ENCODE results near the gene LIN28A.

The LIN28A gene

DNA sequence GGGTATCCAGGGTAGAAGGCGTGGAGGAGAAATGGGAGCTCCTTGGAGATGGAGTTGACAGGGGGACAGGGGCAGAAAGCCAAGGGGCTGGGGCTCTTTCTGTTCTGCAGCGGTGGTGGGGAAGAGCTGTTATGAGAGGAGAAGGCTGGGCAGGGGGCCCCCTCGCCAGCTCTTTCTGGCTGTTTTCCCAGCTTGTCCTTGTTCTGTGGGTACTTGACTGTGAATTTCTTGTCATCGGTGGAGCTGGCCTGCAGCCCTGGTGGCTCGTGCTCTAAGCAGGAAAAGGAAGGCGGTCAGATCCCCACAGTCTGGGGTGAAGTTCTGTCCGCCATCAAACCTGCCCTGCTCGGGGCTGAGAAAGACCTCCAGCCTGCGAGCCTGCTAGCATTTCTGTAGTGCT, 45.7 kb upstream of the LIN28A start:
- TF ChIP-seq RARB (CRISPR knock-in tag; IDR thresholded peaks at IDR 0.05), result no peak
- TF ChIP-seq ZFP3 (CRISPR knock-in tag; IDR thresholded peaks at IDR 0.05), result no peak
- TF ChIP-seq ZNF70 (CRISPR knock-in tag; IDR thresholded peaks at IDR 0.05), result no peak
- no peak for TF ChIP-seq TOX (CRISPR knock-in tag; IDR thresholded peaks at IDR 0.05; ENCODE audit: borderline replicate concordance)
- TF ChIP-seq BACH2 (CRISPR knock-in tag; IDR thresholded peaks at IDR 0.05; ENCODE audit: borderline replicate concordance), result no peak
- TF ChIP-seq CSDC2 (CRISPR knock-in tag; IDR thresholded peaks at IDR 0.05), result no peak
- TF ChIP-seq, protein P1, sequence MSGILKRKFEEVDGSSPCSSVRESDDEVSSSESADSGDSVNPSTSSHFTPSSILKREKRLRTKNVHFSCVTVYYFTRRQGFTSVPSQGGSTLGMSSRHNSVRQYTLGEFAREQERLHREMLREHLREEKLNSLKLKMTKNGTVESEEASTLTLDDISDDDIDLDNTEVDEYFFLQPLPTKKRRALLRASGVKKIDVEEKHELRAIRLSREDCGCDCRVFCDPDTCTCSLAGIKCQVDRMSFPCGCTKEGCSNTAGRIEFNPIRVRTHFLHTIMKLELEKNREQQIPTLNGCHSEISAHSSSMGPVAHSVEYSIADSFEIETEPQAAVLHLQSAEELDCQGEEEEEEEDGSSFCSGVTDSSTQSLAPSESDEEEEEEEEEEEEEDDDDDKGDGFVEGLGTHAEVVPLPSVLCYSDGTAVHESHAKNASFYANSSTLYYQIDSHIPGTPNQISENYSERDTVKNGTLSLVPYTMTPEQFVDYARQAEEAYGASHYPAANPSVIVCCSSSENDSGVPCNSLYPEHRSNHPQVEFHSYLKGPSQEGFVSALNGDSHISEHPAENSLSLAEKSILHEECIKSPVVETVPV (CRISPR knock-in tag; IDR thresholded peaks at IDR 0.05), result no peak
- no peak for TF ChIP-seq SNAI2 (CRISPR knock-in tag; IDR thresholded peaks at IDR 0.05)
- no peak for TF ChIP-seq ZNF8 (CRISPR knock-in tag; IDR thresholded peaks at IDR 0.05)
- TF ChIP-seq GLIS3 (CRISPR knock-in tag; IDR thresholded peaks at IDR 0.05), result no peak
- TF ChIP-seq ESRRG (CRISPR knock-in tag; IDR thresholded peaks at IDR 0.05), result no peak
- TF ChIP-seq, protein P2, sequence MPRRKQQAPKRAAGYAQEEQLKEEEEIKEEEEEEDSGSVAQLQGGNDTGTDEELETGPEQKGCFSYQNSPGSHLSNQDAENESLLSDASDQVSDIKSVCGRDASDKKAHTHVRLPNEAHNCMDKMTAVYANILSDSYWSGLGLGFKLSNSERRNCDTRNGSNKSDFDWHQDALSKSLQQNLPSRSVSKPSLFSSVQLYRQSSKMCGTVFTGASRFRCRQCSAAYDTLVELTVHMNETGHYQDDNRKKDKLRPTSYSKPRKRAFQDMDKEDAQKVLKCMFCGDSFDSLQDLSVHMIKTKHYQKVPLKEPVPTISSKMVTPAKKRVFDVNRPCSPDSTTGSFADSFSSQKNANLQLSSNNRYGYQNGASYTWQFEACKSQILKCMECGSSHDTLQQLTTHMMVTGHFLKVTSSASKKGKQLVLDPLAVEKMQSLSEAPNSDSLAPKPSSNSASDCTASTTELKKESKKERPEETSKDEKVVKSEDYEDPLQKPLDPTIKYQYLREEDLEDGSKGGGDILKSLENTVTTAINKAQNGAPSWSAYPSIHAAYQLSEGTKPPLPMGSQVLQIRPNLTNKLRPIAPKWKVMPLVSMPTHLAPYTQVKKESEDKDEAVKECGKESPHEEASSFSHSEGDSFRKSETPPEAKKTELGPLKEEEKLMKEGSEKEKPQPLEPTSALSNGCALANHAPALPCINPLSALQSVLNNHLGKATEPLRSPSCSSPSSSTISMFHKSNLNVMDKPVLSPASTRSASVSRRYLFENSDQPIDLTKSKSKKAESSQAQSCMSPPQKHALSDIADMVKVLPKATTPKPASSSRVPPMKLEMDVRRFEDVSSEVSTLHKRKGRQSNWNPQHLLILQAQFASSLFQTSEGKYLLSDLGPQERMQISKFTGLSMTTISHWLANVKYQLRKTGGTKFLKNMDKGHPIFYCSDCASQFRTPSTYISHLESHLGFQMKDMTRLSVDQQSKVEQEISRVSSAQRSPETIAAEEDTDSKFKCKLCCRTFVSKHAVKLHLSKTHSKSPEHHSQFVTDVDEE (CRISPR knock-in tag; IDR thresholded peaks at IDR 0.05), result no peak
- TF ChIP-seq PPARA (CRISPR knock-in tag; IDR thresholded peaks at IDR 0.05; ENCODE audit: borderline replicate concordance), result no peak
- no peak for TF ChIP-seq ZNF565 (CRISPR knock-in tag; conservative IDR thresholded peaks at IDR 0.05; ENCODE audit: low read depth)
- TF ChIP-seq ZFP30 (CRISPR knock-in tag; IDR thresholded peaks at IDR 0.05), result no peak
- TF ChIP-seq, protein P3, sequence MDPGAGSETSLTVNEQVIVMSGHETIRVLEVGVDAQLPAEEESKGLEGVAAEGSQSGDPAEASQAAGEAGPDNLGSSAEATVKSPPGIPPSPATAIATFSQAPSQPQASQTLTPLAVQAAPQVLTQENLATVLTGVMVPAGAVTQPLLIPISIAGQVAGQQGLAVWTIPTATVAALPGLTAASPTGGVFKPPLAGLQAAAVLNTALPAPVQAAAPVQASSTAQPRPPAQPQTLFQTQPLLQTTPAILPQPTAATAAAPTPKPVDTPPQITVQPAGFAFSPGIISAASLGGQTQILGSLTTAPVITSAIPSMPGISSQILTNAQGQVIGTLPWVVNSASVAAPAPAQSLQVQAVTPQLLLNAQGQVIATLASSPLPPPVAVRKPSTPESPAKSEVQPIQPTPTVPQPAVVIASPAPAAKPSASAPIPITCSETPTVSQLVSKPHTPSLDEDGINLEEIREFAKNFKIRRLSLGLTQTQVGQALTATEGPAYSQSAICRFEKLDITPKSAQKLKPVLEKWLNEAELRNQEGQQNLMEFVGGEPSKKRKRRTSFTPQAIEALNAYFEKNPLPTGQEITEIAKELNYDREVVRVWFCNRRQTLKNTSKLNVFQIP (CRISPR knock-in tag; IDR thresholded peaks at IDR 0.05; ENCODE audit: borderline replicate concordance, low read depth), result no peak
- TF ChIP-seq, protein P4, sequence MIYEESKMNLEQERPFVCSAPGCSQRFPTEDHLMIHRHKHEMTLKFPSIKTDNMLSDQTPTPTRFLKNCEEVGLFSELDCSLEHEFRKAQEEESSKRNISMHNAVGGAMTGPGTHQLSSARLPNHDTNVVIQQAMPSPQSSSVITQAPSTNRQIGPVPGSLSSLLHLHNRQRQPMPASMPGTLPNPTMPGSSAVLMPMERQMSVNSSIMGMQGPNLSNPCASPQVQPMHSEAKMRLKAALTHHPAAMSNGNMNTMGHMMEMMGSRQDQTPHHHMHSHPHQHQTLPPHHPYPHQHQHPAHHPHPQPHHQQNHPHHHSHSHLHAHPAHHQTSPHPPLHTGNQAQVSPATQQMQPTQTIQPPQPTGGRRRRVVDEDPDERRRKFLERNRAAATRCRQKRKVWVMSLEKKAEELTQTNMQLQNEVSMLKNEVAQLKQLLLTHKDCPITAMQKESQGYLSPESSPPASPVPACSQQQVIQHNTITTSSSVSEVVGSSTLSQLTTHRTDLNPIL (CRISPR knock-in tag; IDR thresholded peaks at IDR 0.05; ENCODE audit: low read depth), result no peak
- TF ChIP-seq TCF4 (CRISPR knock-in tag; IDR thresholded peaks at IDR 0.05; ENCODE audit: borderline replicate concordance), result no peak
- no peak for TF ChIP-seq ISL1 (CRISPR knock-in tag; IDR thresholded peaks at IDR 0.05)
- TF ChIP-seq, protein P5, sequence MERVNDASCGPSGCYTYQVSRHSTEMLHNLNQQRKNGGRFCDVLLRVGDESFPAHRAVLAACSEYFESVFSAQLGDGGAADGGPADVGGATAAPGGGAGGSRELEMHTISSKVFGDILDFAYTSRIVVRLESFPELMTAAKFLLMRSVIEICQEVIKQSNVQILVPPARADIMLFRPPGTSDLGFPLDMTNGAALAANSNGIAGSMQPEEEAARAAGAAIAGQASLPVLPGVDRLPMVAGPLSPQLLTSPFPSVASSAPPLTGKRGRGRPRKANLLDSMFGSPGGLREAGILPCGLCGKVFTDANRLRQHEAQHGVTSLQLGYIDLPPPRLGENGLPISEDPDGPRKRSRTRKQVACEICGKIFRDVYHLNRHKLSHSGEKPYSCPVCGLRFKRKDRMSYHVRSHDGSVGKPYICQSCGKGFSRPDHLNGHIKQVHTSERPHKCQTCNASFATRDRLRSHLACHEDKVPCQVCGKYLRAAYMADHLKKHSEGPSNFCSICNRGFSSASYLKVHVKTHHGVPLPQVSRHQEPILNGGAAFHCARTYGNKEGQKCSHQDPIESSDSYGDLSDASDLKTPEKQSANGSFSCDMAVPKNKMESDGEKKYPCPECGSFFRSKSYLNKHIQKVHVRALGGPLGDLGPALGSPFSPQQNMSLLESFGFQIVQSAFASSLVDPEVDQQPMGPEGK (CRISPR knock-in tag; IDR thresholded peaks at IDR 0.05; ENCODE audit: borderline replicate concordance), result no peak
- ATAC-seq, result no peak

DNA sequence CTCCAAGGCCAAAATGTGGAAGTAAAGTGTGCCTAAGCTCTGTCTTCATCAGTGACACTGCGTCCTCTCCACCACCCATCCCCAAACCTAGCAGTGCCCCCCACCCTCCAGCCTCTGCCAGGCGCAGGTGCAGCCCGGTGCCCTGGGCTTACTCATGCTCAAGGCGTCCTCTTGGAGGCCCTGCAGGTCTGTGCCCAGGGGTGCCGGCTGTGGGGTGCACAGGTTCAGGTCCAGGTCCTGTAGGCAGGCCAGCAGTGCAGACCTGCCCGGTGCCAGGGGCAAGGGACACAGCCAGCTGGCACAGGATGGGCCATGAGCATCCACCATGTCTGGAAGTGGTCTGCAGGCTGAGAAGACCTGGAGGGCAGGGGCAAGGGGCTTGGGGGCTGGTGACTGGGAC, 43.2 kb upstream of the LIN28A start:
- ATAC-seq, result no peak

DNA sequence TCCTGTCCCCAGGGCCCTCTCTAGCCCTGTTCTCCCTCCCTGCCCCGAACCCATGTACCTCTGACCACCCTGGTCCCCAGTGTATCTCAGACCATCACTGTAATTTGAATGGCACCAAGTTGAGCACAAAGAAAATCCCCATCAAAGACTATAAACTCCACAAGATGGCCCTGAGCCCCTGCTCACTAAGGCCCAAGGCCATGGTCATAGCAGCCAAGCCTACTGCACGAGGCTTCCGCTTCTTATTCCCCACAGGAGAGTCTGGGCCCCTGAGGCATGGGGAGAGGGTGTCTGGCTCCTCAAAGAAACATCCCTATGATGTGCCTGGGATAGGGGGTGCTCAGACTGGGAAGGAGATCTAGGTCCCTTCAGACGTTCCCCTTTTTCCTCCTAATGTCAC, 42.6 kb upstream of the LIN28A start:
- ATAC-seq, result no peak
- TF ChIP-seq ZFP30 (CRISPR knock-in tag; IDR thresholded peaks at IDR 0.05) (no peak), ZFP3 (CRISPR knock-in tag; IDR thresholded peaks at IDR 0.05) (no peak), TCF4 (CRISPR knock-in tag; IDR thresholded peaks at IDR 0.05; ENCODE audit: borderline replicate concordance) (no peak), ZC3H10 (CRISPR knock-in tag; IDR thresholded peaks at IDR 0.05) (no peak), PPARA (CRISPR knock-in tag; IDR thresholded peaks at IDR 0.05; ENCODE audit: borderline replicate concordance) (no peak), ZNF565 (CRISPR knock-in tag; conservative IDR thresholded peaks at IDR 0.05; ENCODE audit: low read depth) (no peak), ARNTL (CRISPR knock-in tag; IDR thresholded peaks at IDR 0.05; ENCODE audit: borderline replicate concordance, low read depth) (no peak), TOX (CRISPR knock-in tag; IDR thresholded peaks at IDR 0.05; ENCODE audit: borderline replicate concordance) (no peak), ESRRG (CRISPR knock-in tag; IDR thresholded peaks at IDR 0.05) (no peak), ZNF8 (CRISPR knock-in tag; IDR thresholded peaks at IDR 0.05) (no peak), OSR1 (CRISPR knock-in tag; IDR thresholded peaks at IDR 0.05) (no peak), SNAI2 (CRISPR knock-in tag; IDR thresholded peaks at IDR 0.05) (no peak), GLIS3 (CRISPR knock-in tag; IDR thresholded peaks at IDR 0.05) (no peak), BACH2 (CRISPR knock-in tag; IDR thresholded peaks at IDR 0.05; ENCODE audit: borderline replicate concordance) (no peak), ISL1 (CRISPR knock-in tag; IDR thresholded peaks at IDR 0.05) (no peak), RARB (CRISPR knock-in tag; IDR thresholded peaks at IDR 0.05) (no peak)
- TF ChIP-seq, protein P2 (CRISPR knock-in tag; IDR thresholded peaks at IDR 0.05), result no peak
- TF ChIP-seq, protein P4 (CRISPR knock-in tag; IDR thresholded peaks at IDR 0.05; ENCODE audit: low read depth), result no peak

More for the DNA sequence above, 43.2 kb upstream of the LIN28A start:
- TF ChIP-seq OSR1 (CRISPR knock-in tag; IDR thresholded peaks at IDR 0.05), result no peak
- TF ChIP-seq SNAI2 (CRISPR knock-in tag; IDR thresholded peaks at IDR 0.05), result no peak
- TF ChIP-seq ZNF565 (CRISPR knock-in tag; conservative IDR thresholded peaks at IDR 0.05; ENCODE audit: low read depth), result no peak
- no peak for TF ChIP-seq ZFP30 (CRISPR knock-in tag; IDR thresholded peaks at IDR 0.05)
- no peak for TF ChIP-seq ESRRG (CRISPR knock-in tag; IDR thresholded peaks at IDR 0.05)
- TF ChIP-seq GLIS3 (CRISPR knock-in tag; IDR thresholded peaks at IDR 0.05), result no peak
